Suprapubic skin (tissue), 4 donors: ENCODE results near the gene ABI1. TPM values are rescaled to one million over a fixed set of nuclear protein-coding genes. Genes with fewer than 3 reads are reported as not detected.

Experiments used
- DNase-seq, 2 donors: peaks; one replicate each; pipeline ENCODE4 v3.0.0-alpha.2; 2019; ENCODE audit warnings: low spot score in 2 of 2
- H3K27ac ChIP-seq: fragments of 200-600 bp; sonication (generic); one replicate; pipeline ENCODE4 v1.5.1; 2019
- H3K27me3 ChIP-seq: fragments of 200-600 bp; sonication (generic); one replicate; pipeline ENCODE4 v1.5.1; 2019
- H3K36me3 ChIP-seq: fragments of 200-600 bp; sonication (generic); one replicate; pipeline ENCODE4 v1.5.1; 2019
- H3K4me1 ChIP-seq: fragments of 200-600 bp; sonication (generic); one replicate; pipeline ENCODE4 v1.5.1; 2019
- H3K4me3 ChIP-seq: fragments of 200-600 bp; sonication (generic); one replicate; pipeline ENCODE4 v1.5.1; 2019; ENCODE audit warnings: mild to moderate bottlenecking
- H3K9me3 ChIP-seq: fragments of 200-600 bp; sonication (generic); one replicate; pipeline ENCODE4 v1.5.1; 2019
- EP300 ChIP-seq: sonication (generic); formaldehyde crosslinking; IDR thresholded peaks from one replicate; pipeline ENCODE4 v1.6.1; 2017; ENCODE audit warnings: antibody characterized with exemption
- POLR2A ChIP-seq, 2 donors: fragments of 450-650 bp; IDR thresholded peaks; one replicate each; pipeline ENCODE4 v1.6.1; 2017; ENCODE audit warnings: antibody characterized with exemption in 2 of 2, mild to moderate bottlenecking in 2 of 2, moderate library complexity in 2 of 2
- POLR2AphosphoS5 ChIP-seq, 3 donors: sonication (generic); formaldehyde crosslinking; IDR thresholded peaks; one replicate each; pipeline ENCODE4 v1.6.1; 2017; ENCODE audit warnings: antibody characterized with exemption in 3 of 3
- WGBS: methylation state at CpG from one replicate; pipeline ENCODE4 v1.1.5; 2018; 5-methylcytosine and 5-hydroxymethylcytosine counted together
- total RNA-seq, 4 donors: library from RNA; depleted of rRNA; stranded (reverse); fragments of >200 nt; gene quantifications; one replicate each; pipeline ENCODE4 v1.1.0, GENCODE V29; 2016
- TF ChIP-seq, protein P1 (sequence below), 2 donors: fragments of 200-600 bp in 1 of 2; fragments of 450-650 bp in 1 of 2; sonication (generic) in 1 of 2; IDR thresholded peaks; one replicate each; pipeline ENCODE4 v1.5.1; 2016 to 2019; ENCODE audit warnings: antibody characterized with exemption in 2 of 2, mild to moderate bottlenecking in 1 of 2, moderate library complexity in 1 of 2

ABI1 gene
- total RNA-seq, 4 donors from 2014 or later, result 62.9 to 78.8 (median 71.8) TPM

DNA sequence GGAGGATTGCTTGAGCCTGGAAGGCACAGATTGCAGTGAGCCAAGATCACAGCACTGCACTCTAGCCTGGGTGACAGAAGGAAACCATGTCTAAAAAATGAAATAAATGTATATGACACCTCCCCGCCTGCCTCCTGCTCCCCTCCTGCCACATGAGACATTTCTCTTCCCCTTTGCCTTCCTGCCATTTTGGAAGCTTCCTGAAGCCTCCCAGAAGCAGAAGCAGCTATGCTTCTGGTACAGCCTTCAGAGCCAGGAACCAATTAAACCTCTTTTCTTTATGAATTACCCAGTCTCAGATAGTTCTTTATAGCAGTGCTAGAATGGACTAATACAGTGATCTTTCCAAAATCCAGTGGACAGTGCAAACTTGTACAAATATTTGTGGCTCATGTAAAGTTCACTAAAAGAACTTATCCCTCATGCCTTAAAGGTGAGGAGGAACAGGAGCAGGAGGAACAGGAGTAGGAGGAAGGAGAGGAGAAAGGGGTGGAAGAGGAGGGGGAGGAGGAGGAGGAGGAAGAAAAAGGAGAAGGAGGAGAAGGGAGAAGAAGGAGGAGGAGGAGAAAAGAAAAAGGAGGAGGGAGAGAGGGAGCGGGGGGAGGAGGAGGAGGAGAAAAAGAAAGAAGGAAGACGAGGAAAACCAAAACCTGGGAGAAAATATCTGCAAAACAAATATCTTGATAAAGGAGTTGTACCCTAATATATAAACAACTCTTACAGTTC is 2.8 kb upstream of the ABI1 start:
- Histone ChIP-seq H3K4me1 (peaks cover 16% of the 10 kb centered on the region), H3K36me3 (no peaks in the 10 kb centered on the region), H3K9me3 (no peaks in the 10 kb centered on the region), H3K27ac (no peak overlapping the region), H3K27me3 (no peaks in the 10 kb centered on the region), H3K4me3 (no peak overlapping the region)
- 68% methylated on average over 3 of the region's 3 CpGs for WGBS
- DNase-seq, result no peak
- TF ChIP-seq, protein P1, sequence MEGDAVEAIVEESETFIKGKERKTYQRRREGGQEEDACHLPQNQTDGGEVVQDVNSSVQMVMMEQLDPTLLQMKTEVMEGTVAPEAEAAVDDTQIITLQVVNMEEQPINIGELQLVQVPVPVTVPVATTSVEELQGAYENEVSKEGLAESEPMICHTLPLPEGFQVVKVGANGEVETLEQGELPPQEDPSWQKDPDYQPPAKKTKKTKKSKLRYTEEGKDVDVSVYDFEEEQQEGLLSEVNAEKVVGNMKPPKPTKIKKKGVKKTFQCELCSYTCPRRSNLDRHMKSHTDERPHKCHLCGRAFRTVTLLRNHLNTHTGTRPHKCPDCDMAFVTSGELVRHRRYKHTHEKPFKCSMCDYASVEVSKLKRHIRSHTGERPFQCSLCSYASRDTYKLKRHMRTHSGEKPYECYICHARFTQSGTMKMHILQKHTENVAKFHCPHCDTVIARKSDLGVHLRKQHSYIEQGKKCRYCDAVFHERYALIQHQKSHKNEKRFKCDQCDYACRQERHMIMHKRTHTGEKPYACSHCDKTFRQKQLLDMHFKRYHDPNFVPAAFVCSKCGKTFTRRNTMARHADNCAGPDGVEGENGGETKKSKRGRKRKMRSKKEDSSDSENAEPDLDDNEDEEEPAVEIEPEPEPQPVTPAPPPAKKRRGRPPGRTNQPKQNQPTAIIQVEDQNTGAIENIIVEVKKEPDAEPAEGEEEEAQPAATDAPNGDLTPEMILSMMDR (IDR thresholded peaks at IDR 0.05), result no peak
- TF ChIP-seq POLR2AphosphoS5 (IDR thresholded peaks at IDR 0.05) (no peak), EP300 (no peak), POLR2A (IDR thresholded peaks at IDR 0.05) (no peak)

DNA sequence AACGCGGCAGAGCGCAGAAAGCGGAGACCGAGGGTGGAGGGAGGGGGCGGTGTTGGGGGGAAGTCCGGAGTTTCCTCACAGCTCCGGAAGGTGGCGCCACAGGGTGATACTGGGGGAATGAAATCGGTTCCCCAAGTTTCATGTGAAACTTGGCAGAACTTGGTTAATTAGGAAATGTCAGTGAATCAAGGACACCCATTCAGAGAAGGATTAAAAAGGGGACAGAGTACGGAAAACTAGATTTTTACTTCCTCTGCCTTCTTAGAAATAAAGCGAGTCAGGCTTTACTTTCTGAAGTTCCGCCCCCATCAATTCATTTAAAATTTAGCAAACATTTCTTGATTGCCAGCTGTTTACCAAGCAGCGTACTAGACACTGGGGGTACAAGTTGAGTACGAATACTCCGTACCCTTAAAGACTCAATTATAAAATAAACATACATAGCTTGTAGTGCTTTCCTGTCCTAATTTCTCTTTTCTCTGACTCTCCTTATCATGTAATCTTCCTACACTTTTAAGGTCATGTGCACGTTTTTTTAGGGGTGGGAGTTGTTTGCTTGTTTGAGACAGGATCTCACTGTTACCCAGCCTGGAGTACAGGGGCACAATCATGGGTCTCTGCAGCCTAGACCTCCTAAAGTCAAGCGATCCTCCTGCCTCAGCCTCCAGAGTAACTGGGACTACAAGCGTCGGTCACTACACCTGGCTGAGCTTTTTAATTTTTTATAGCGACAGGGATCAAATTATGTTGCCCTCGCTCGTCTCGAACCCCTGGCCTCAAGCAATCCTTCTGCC is 644 bp upstream of the ABI1 start:
- 36% methylated on average over 24 of the region's 24 CpGs for WGBS
- TF ChIP-seq, protein P1 (IDR thresholded peaks at IDR 0.05), result peak; percentile 20 to 89
- no peak for TF ChIP-seq POLR2AphosphoS5 (IDR thresholded peaks at IDR 0.05)
- no peak overlapping the region for H3K27ac ChIP-seq
- peaks cover 32% of the 10 kb centered on the region for H3K4me1 ChIP-seq
- peak overlapping the region; percentile 96 for H3K4me3 ChIP-seq
- H3K9me3 ChIP-seq, result no peaks in the 10 kb centered on the region
- H3K27me3 ChIP-seq, result no peaks in the 10 kb centered on the region
- H3K36me3 ChIP-seq, result no peaks in the 10 kb centered on the region
- DNase-seq, result no peak

DNA sequence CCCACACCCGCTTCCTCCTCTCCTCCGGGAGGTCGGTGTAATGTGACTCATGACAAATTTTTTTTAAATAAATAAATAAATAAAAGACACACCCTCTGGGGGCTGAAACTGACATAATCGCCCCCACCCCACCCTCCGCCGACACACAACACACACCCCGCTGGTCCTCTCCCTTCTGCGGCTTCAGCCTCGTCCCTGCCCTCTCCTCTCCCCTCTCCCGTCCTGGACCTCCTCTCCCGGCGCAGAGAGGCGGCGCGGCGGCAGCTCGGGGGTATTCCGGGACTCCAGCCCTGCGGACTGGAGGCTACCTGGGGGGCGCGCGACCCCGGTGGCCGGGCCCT is 686 bp downstream of the ABI1 start:
- Histone ChIP-seq H3K36me3 (no peaks in the 10 kb centered on the region), H3K4me1 (peaks cover 42% of the 10 kb centered on the region), H3K9me3 (no peaks in the 10 kb centered on the region), H3K4me3 (peak overlapping the region; percentile 96), H3K27ac (peak overlapping the region; percentile 98), H3K27me3 (no peaks in the 10 kb centered on the region)
- peak; percentile 81 to 89 for DNase-seq
- TF ChIP-seq EP300 (no peak), POLR2A (IDR thresholded peaks at IDR 0.05) (no peak)
- TF ChIP-seq, protein P1 (IDR thresholded peaks at IDR 0.05), result no peak
- 2% methylated on average over 18 of the region's 24 CpGs for WGBS

DNA sequence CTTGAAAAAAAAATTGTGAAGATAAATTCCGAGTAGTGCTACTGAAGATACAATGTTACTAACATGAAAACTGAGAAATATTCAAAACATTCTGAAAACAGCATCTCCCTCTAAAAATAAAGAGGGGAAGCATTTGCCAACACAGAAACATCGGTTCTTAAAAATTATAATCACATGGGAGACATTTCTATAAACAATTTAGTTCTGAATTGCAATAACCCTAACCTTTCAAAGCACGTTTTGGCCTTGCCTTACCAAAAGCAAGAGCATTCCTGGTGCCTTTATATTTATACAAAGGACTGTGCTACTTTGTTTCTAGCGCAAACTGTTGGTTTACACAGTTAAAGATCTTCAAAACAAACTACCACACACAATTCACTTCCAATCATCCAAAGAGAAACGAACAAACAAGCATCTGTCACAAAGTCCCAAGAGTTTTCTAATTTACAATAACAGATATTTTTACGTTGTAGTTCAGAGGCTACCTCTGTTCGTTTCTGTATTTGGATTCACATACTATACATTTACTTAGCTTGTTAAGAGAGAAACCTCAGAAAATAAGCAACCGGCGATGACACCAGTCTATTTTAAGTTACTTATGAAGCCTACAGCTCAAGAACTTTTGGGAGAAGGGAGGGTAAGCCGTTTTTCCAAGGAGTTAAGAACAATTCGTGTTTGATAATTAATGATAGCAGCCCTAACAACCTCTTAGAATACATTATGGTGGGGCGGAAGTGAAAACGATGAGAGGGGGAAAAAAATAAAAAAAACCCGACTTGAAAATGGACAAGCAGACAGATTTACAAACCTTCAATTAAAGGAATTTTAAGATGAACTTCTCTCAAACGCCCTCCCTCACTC is 1.3 kb downstream of the ABI1 start:
- WGBS, result under 1% methylated on average over 15 of the region's 15 CpGs
- DNase-seq, result no peak
- TF ChIP-seq, protein P1 (IDR thresholded peaks at IDR 0.05), result no peak
- TF ChIP-seq EP300 (no peak), POLR2A (IDR thresholded peaks at IDR 0.05) (no peak), POLR2AphosphoS5 (IDR thresholded peaks at IDR 0.05) (no peak)
- peak overlapping the region; percentile 96 for H3K4me3 ChIP-seq
- peaks cover 47% of the 10 kb centered on the region for H3K4me1 ChIP-seq
- H3K9me3 ChIP-seq, result no peaks in the 10 kb centered on the region
- no peaks in the 10 kb centered on the region for H3K36me3 ChIP-seq
- H3K27me3 ChIP-seq, result no peaks in the 10 kb centered on the region
- H3K27ac ChIP-seq, result peak overlapping the region; percentile 98

DNA sequence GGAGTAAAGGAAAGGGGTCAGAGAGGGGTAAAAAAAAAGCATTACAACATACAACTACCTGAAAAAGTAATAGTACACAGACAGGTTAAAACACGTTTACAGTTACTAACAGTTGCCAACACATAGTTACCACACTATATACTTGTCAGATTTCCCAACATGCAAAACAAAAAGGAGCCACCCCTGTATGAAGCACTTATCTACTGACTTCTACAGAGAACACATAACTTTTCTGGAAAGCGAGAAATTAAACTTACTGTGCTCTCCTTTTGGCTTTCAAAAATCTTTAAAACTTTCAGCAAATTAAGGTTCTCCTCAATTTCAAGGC is 2.1 kb downstream of the ABI1 start:
- DNase-seq, result no peak
- WGBS, result 16% methylated on average over 2 of the region's 2 CpGs
- H3K9me3 ChIP-seq, result no peaks in the 10 kb centered on the region
- peak overlapping the region; percentile 98 for H3K27ac ChIP-seq
- peak overlapping the region; percentile 96 for H3K4me3 ChIP-seq
- no peaks in the 10 kb centered on the region for H3K36me3 ChIP-seq
- TF ChIP-seq EP300, result no peak
- no peak for TF ChIP-seq POLR2AphosphoS5 (IDR thresholded peaks at IDR 0.05)
- TF ChIP-seq, protein P1 (IDR thresholded peaks at IDR 0.05), result no peak
- TF ChIP-seq POLR2A (IDR thresholded peaks at IDR 0.05), result no peak
- peaks cover 53% of the 10 kb centered on the region for H3K4me1 ChIP-seq
- no peaks in the 10 kb centered on the region for H3K27me3 ChIP-seq
